Trophoblast cell (in vitro differentiated cells and primary cell): ENCODE measurements around the gene SOX30.

ENCODE experiments used
- DNase-seq, 2 donors: peaks; one replicate each; pipeline ENCODE4 v3.0.0-alpha.2; 2016
- H2AFZ ChIP-seq: 2 replicates; pipeline ENCODE4 v1.6.1; 2013; ENCODE audit warnings: low read length, moderate library complexity, mild to moderate bottlenecking; ENCODE audit not compliant: insufficient read depth, poor library complexity
- H2AK5ac ChIP-seq: 2 replicates; pipeline ENCODE4 v1.6.1; 2013; ENCODE audit warnings: mild to moderate bottlenecking, low read length
- H2BK120ac ChIP-seq: 2 replicates; pipeline ENCODE4 v1.6.1; 2013; ENCODE audit warnings: low read length, mild to moderate bottlenecking, moderate library complexity; ENCODE audit not compliant: insufficient read depth, poor library complexity
- H2BK12ac ChIP-seq: 2 replicates; pipeline ENCODE4 v1.6.1; 2013; ENCODE audit warnings: mild to moderate bottlenecking, low read length, moderate library complexity
- H2BK5ac ChIP-seq: 2 replicates; pipeline ENCODE4 v1.6.1; 2013; ENCODE audit warnings: low read length, low read depth, moderate library complexity, mild to moderate bottlenecking; ENCODE audit not compliant: poor library complexity
- H3K14ac ChIP-seq: 2 replicates; pipeline ENCODE4 v1.6.1; 2013; ENCODE audit warnings: mild to moderate bottlenecking, low read length
- H3K18ac ChIP-seq: 2 replicates; pipeline ENCODE4 v1.6.1; 2013; ENCODE audit warnings: mild to moderate bottlenecking, low read length
- H3K23ac ChIP-seq: 2 replicates; pipeline ENCODE4 v1.6.1; 2013; ENCODE audit warnings: low read length
- H3K27ac ChIP-seq: 2 replicates; pipeline ENCODE4 v1.5.1; 2013; ENCODE audit warnings: low read depth, mild to moderate bottlenecking, inconsistent platforms, low read length, moderate library complexity
- H3K27me3 ChIP-seq: 2 replicates; pipeline ENCODE4 v1.6.1; 2013; ENCODE audit warnings: inconsistent platforms, mild to moderate bottlenecking, low read length, moderate library complexity; ENCODE audit not compliant: insufficient read depth
- H3K36me3 ChIP-seq, 2 experiments: 1 replicate in 1 of 2; 2 replicates in 1 of 2; pipeline ENCODE4 v1.6.1; 2013; ENCODE audit warnings: low read length in 2 of 2, mild to moderate bottlenecking in 2 of 2, moderate library complexity in 1 of 2; ENCODE audit not compliant: insufficient read depth in 2 of 2, control insufficient read depth in 1 of 2
- H3K4ac ChIP-seq: 2 replicates; pipeline ENCODE4 v1.6.1; 2013; ENCODE audit warnings: low read depth, mild to moderate bottlenecking, low read length, moderate library complexity
- H3K4me1 ChIP-seq, 2 experiments: 1 replicate in 1 of 2; 2 replicates in 1 of 2; pipeline ENCODE4 v1.6.1; 2013; ENCODE audit warnings: low read length in 2 of 2, mild to moderate bottlenecking in 2 of 2, moderate library complexity in 1 of 2; ENCODE audit not compliant: insufficient read depth in 2 of 2, control insufficient read depth in 1 of 2
- H3K4me2 ChIP-seq: 2 replicates; pipeline ENCODE4 v1.6.1; 2013; ENCODE audit warnings: inconsistent platforms, mild to moderate bottlenecking, low read length, moderate library complexity
- H3K4me3 ChIP-seq: 2 replicates; pipeline ENCODE4 v1.5.1; 2013; ENCODE audit warnings: mild to moderate bottlenecking, low read depth, low read length, inconsistent platforms
- H3K79me1 ChIP-seq: one replicate; pipeline ENCODE4 v1.6.1; 2013; ENCODE audit warnings: low read length
- H3K79me2 ChIP-seq: 2 replicates; pipeline ENCODE4 v1.6.1; 2013; ENCODE audit warnings: low read length, mild to moderate bottlenecking; ENCODE audit not compliant: control insufficient read depth, insufficient read depth, poor library complexity
- H3K9ac ChIP-seq: 2 replicates; pipeline ENCODE4 v1.6.1; 2013; ENCODE audit warnings: mild to moderate bottlenecking, low read length
- H3K9me3 ChIP-seq: 2 replicates; pipeline ENCODE4 v1.6.1; 2013; ENCODE audit warnings: low read depth, mild to moderate bottlenecking, control low read depth, inconsistent platforms, low read length; ENCODE audit not compliant: insufficient read depth
- H4K12ac ChIP-seq: 2 replicates; pipeline ENCODE4 v1.6.1; 2013; ENCODE audit warnings: low read depth, mild to moderate bottlenecking, low read length, moderate library complexity
- H4K8ac ChIP-seq: 2 replicates; pipeline ENCODE4 v1.6.1; 2013; ENCODE audit warnings: low read depth, mild to moderate bottlenecking, low read length, moderate library complexity
- H4K91ac ChIP-seq: one replicate; pipeline ENCODE4 v1.6.1; 2013; ENCODE audit warnings: low read depth, mild to moderate bottlenecking, low read length, moderate library complexity
- WGBS: extraction: QIAGEN DNeasy Blood & Tissue Kit; methylation state at CpG from one replicate; pipeline ENCODE4 v1.1.7; 2013; ENCODE audit warnings: missing lambda C conversion rate; ENCODE audit not compliant: insufficient read length, insufficient coverage; ENCODE audit errors: extremely low coverage; 5-methylcytosine and 5-hydroxymethylcytosine counted together

The SOX30 gene

DNA sequence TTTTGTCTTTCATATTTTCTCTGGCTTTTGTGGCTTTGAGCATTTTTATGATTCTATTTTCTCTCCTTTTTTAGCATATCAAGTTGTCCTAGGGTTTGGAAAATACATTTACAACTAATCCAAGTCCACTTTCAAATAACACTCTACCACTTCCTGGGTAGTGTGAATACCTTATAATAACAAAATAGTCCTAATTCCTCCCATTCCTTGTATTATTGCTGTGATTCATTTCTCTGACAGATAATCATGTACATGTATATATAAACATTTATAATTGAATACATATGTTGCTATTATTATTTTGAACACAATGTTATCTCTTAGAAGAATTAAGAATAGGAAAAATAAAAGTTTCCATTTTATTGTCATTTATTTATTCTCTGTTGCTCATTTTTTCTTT, 61.8 kb downstream of the SOX30 start:
- H2AFZ ChIP-seq = no peak overlapping the region
- DNase-seq = no peak
- no peak overlapping the region for H3K4me3 ChIP-seq
- H2BK5ac ChIP-seq = no peak overlapping the region
- H3K9me3 ChIP-seq = no peaks in the 10 kb centered on the region
- H4K12ac ChIP-seq = no peak overlapping the region
- H4K91ac ChIP-seq = no peak overlapping the region
- no peak overlapping the region for H3K18ac ChIP-seq
- no peak overlapping the region for H2AK5ac ChIP-seq
- H3K9ac ChIP-seq = no peak overlapping the region
- no peak overlapping the region for H3K23ac ChIP-seq
- no peak overlapping the region for H2BK12ac ChIP-seq
- no peaks in the 10 kb centered on the region for H3K27me3 ChIP-seq
- no peak overlapping the region for H3K4ac ChIP-seq
- no peak overlapping the region for H3K27ac ChIP-seq
- no peak overlapping the region for H2BK120ac ChIP-seq
- no peaks in the 10 kb centered on the region for H3K79me1 ChIP-seq
- no peaks in the 10 kb centered on the region for H3K36me3 ChIP-seq
- no peaks in the 10 kb centered on the region for H3K4me1 ChIP-seq
- H3K4me2 ChIP-seq = no peak overlapping the region
- H4K8ac ChIP-seq = no peak overlapping the region
- no peaks in the 10 kb centered on the region for H3K79me2 ChIP-seq
- no peak overlapping the region for H3K14ac ChIP-seq

DNA sequence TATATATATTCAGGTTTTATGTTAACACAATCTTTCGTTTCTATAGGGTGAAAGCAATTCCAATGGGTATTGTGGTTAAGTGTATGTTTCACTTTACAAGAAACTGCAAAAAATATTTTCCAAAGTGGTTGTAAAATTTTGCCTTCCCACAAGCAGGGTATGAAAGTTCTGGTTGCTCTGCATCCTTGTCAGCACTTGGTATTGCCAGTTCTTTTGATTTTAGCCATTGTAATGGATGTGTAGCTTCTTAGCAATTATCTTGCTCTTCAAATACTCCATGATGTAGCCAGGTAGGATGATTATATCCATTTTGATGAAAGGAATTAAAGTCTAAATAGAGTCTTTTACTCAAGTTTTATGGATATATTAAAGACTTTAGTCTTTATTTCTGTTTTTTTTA, 67.6 kb downstream of the SOX30 start:
- no CpG with 5 or more reads among the region's 1 CpG for WGBS

DNA sequence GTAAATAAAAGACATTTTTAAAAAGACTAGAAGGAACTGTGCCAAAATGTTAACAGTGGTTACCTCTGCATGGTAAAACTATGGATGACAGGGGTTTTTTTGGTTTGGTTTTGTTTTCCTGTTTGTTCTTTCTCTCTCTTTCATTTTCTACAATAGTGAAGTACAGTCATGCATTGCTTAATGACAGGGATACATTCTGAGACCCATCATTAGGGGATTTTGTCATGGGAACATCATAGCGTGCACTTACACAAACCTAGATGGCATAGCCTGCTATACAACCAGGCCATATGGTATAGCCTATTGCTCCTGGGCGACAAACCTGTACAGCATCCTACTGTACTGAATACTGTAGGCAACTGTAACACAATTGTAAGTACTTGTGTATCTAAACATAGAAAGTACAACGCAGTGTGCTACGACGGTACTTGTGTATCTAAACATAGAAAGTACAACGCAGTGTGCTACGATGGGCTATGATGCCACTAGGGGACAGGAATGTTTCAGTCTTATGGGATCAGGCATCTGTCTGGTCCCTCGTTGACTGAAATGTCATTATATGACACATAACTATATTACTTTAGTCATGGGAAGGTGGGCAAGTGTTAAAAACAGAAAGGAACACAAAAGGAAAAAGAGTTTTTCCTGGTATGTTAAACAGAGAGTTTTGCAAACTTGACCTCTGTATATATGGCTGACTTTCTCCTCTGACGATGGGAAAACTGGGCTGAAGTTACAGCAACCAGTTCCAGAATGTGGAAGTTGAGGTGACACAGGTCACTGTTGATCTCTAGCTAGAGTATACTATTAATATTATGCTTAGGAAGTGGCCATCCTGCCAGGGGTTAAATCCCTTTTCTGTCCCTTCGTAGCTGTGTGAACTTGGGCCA, 69.3 kb downstream of the SOX30 start:
- Histone ChIP-seq H3K9me3 (no peaks in the 10 kb centered on the region), H2BK120ac (no peak overlapping the region), H3K4me3 (no peak overlapping the region), H2AK5ac (no peak overlapping the region), H3K4ac (no peak overlapping the region), H3K9ac (no peak overlapping the region), H3K4me2 (no peak overlapping the region), H3K27me3 (no peaks in the 10 kb centered on the region), H3K18ac (no peak overlapping the region), H3K27ac (no peak overlapping the region), H2BK5ac (no peak overlapping the region), H3K4me1 (peaks cover 0 to 4% of the 10 kb centered on the region in 2 experiments), H3K79me2 (no peaks in the 10 kb centered on the region), H3K79me1 (peaks cover 4% of the 10 kb centered on the region), H3K14ac (no peak overlapping the region), H2BK12ac (no peak overlapping the region), H3K36me3 (no peaks in the 10 kb centered on the region), H4K8ac (no peak overlapping the region), H4K12ac (no peak overlapping the region), H2AFZ (no peak overlapping the region), H3K23ac (no peak overlapping the region), H4K91ac (no peak overlapping the region)
- no CpG with 5 or more reads among the region's 10 CpGs for WGBS
- DNase-seq = no peak

More for the DNA sequence above, 67.6 kb downstream of the SOX30 start:
- Histone ChIP-seq H3K23ac (no peak overlapping the region), H3K4me1 (no peaks in the 10 kb centered on the region), H2BK12ac (no peak overlapping the region), H3K4ac (no peak overlapping the region), H3K27me3 (no peaks in the 10 kb centered on the region), H3K79me1 (no peaks in the 10 kb centered on the region), H3K4me2 (no peak overlapping the region), H3K4me3 (no peak overlapping the region), H2BK120ac (no peak overlapping the region), H3K27ac (no peak overlapping the region), H3K9me3 (no peaks in the 10 kb centered on the region), H4K8ac (no peak overlapping the region), H4K91ac (no peak overlapping the region), H3K79me2 (no peaks in the 10 kb centered on the region), H4K12ac (no peak overlapping the region), H3K14ac (no peak overlapping the region), H3K9ac (no peak overlapping the region), H2AK5ac (no peak overlapping the region), H2AFZ (no peak overlapping the region), H2BK5ac (no peak overlapping the region), H3K36me3 (no peaks in the 10 kb centered on the region), H3K18ac (no peak overlapping the region)
- DNase-seq = no peak

DNA sequence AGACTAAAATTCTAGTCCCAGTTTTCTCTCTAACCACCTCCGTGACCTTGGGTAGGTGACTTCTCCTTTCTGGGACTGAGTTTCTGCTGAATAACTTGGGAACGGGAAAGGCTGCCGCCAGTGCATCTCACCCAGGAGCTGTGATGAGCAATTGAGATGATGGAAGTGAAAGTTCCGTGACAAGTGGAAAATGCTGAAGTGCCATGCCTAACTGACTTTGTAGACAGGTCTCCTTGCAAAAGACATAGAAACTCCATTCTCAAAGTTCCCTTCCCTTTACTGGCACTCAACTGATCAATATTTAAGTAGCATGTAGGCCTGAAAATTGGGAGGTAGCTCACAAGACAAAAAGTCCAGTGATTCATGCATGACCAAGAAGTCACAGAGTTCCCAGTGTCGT, 70.3 kb downstream of the SOX30 start:
- H3K79me1 ChIP-seq = peaks cover 7% of the 10 kb centered on the region
- no CpG with 5 or more reads among the region's 5 CpGs for WGBS
- H4K12ac ChIP-seq = no peak overlapping the region
- H3K23ac ChIP-seq = no peak overlapping the region
- no peak overlapping the region for H3K18ac ChIP-seq
- no peak overlapping the region for H2AFZ ChIP-seq
- no peak overlapping the region for H2AK5ac ChIP-seq
- H3K4me1 ChIP-seq = peaks cover 4 to 7% of the 10 kb centered on the region in 2 experiments
- no peak overlapping the region for H3K14ac ChIP-seq
- no peak overlapping the region for H3K4me2 ChIP-seq
- DNase-seq = no peak
- H3K79me2 ChIP-seq = no peaks in the 10 kb centered on the region
- H3K27ac ChIP-seq = no peak overlapping the region
- H3K36me3 ChIP-seq = no peaks in the 10 kb centered on the region
- no peak overlapping the region for H4K8ac ChIP-seq
- H3K9ac ChIP-seq = no peak overlapping the region
- H3K4me3 ChIP-seq = no peak overlapping the region
- H3K27me3 ChIP-seq = no peaks in the 10 kb centered on the region
- no peak overlapping the region for H2BK120ac ChIP-seq
- no peaks in the 10 kb centered on the region for H3K9me3 ChIP-seq
- no peak overlapping the region for H3K4ac ChIP-seq
- H2BK5ac ChIP-seq = no peak overlapping the region
- H2BK12ac ChIP-seq = no peak overlapping the region
- no peak overlapping the region for H4K91ac ChIP-seq
